ENCODE results near the gene SIPA1.

The SIPA1 gene

DNA sequence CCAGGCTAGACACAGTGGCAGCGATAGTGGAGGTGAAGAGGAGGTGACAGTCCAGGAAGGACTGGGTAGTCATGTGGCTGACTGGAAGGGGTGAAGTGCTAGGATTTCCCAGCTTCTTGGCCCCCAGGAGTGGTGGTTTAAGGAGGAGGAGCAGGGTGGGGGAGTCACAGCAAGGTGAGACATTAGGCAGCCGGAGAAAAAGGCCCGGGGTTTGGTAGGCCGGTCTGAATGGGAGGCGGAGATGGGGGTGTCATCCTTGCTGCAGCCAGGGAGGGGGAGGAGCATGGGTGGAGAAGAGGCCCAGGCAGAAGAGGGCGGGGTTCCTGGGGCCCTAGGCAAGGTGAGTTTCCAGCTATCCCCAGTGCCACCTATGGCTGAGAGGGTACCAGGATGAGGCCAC lies 6.1 kb downstream of the SIPA1 start:
- no peak for DNase-seq (ENCODE audit: low spot score)

DNA sequence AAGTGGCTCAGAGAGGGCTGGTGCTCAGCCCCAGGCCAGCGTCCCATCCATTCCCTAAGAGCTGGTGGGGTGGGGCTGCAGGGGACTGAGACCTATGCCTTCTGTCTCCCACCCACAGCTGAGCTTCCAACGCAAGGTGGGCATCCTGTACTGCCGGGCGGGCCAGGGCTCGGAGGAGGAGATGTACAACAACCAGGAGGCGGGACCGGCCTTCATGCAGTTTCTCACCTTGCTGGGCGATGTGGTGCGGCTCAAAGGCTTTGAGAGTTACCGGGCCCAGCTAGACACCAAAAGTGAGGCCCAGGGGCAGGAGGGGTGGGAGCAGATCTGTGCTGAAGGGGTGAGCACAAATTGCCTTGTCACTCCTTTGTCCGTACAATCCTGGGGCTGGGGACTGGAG lies 6.9 kb downstream of the SIPA1 start:
- no peak for DNase-seq (ENCODE audit: low spot score)

DNA sequence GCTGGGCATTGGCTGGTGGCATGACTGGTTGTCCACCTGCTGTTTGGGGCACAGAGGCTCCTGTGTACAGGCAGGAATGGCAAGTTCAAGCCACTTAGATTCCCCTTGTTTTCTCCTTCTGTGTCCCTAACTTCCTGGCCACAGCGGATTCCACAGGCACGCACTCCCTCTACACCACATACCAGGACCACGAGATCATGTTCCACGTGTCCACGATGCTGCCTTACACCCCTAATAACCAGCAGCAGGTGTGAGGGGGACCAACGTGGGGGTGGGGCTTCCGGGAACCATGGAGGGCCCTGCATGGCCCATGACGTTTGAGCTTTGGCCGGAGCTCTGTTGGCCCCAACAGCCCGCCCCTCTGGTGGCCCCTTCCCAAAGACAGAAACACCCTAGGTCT lies 7.8 kb downstream of the SIPA1 start:
- no peak for DNase-seq (ENCODE audit: low spot score)

DNA sequence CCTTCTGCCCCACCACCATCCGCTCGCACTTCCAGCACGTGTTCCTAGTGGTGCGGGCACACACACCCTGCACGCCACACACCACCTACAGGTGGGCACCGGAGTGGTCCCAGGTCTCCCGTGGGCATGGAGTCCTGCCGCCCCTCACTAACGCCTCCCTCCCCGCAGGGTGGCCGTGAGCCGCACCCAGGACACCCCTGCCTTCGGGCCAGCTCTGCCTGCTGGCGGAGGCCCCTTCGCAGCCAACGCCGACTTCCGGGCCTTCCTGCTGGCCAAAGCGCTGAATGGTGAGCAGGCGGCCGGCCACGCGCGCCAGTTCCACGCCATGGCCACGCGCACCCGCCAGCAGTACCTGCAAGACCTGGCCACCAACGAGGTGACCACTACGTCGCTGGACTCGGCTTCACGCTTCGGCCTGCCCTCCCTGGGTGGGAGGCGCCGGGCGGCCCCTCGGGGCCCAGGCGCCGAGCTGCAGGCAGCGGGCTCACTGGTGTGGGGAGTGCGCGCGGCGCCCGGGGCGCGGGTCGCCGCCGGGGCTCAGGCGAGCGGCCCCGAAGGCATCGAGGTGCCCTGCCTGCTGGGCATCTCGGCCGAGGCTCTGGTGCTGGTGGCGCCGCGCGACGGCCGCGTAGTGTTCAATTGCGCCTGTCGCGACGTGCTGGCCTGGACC lies 8.5 kb downstream of the SIPA1 start:
- no peak for DNase-seq (ENCODE audit: low spot score)

DNA sequence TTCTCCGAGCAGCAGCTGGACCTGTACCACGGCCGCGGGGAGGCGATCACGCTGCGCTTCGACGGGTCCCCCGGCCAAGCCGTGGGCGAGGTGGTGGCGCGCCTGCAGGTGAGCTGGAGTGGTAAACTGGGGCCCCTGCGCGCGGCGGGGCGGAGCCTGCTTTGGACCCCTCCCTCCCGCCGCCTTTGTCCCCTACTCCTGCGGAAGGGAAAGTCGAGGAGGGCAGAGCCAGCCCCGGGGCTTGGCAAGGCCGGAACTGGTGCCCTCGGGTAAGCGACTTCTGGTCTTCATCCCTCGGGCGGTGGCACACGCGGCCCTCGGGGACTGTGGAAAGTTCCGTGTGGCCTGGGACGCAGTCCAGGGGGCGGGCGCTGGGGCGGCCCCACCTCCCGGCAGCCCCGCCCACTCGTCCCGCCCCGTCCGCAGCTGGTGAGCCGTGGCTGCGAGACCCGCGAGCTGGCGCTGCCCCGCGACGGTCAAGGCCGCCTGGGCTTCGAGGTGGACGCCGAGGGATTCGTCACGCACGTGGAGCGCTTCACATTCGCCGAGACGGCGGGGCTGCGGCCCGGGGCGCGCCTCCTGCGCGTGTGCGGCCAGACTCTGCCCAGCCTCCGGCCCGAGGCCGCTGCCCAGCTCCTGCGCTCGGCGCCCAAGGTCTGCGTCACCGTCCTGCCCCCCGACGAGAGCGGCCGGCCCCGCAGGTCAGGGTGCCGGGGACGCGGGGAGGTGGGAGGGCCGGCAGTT lies 9.2 kb downstream of the SIPA1 start:
- DNase-seq (ENCODE audit: low spot score) = no peak

DNA sequence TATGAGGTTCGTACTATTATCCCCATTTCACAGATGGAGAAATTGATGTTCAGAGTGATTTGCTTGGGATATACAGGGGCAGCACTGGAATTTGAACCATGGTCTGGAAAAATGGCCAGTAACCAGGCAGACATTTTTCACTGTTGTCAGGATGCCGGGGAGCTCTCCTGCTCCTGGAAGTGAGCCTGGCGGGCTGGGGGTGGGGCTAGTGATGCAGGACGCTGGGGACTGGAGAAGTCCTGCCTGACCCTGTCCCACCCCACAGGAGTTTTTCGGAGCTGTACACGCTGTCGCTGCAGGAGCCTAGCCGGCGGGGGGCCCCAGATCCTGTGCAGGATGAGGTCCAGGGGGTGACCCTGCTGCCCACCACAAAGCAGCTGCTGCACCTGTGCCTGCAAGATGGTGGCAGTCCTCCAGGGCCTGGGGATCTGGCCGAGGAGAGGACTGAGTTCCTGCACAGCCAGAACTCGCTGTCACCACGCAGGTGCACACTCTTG lies 11.1 kb downstream of the SIPA1 start:
- no peak for DNase-seq (ENCODE audit: low spot score)

DNA sequence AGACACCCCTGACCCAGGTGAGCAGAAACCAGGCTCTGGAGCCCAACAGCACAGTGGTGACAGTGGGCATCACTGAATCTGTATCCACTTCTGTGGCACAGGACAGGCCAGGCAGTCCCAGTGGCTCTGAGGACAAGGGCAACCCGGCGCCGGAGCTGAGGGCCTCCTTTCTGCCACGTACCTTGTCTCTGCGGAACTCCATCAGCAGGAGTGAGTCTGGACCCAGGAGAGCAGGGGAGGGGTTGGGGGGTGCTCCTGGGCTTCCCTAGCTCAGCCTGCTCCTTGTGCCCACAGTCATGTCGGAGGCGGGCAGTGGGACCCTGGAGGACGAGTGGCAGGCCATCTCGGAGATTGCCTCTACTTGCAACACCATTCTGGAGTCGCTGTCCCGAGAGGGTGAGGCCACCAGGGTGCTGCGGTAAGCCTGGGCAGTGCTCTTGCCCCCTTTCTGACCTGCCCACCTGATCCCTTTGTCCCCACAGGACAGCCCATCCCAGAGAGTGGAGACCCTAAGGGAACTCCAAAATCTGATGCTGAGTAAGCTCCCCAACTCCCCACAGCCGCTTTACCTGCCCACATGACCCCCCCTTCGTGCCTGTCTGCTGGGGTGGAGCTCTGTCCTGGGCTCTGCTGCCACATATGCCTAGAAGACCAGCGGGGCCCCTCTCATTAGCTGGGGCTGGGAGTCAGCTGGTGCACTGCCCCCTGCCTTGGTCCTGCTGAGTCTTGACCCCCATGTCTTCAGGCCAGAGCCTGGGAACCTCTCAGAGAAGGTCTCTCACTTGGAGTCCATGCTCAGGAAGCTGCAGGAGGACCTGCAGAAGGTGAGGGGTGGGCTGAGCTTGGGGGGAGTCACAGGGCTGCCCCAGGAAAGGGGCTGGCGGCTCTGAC lies 12.0 kb downstream of the SIPA1 start:
- DNase-seq (ENCODE audit: low spot score) = no peak

DNA sequence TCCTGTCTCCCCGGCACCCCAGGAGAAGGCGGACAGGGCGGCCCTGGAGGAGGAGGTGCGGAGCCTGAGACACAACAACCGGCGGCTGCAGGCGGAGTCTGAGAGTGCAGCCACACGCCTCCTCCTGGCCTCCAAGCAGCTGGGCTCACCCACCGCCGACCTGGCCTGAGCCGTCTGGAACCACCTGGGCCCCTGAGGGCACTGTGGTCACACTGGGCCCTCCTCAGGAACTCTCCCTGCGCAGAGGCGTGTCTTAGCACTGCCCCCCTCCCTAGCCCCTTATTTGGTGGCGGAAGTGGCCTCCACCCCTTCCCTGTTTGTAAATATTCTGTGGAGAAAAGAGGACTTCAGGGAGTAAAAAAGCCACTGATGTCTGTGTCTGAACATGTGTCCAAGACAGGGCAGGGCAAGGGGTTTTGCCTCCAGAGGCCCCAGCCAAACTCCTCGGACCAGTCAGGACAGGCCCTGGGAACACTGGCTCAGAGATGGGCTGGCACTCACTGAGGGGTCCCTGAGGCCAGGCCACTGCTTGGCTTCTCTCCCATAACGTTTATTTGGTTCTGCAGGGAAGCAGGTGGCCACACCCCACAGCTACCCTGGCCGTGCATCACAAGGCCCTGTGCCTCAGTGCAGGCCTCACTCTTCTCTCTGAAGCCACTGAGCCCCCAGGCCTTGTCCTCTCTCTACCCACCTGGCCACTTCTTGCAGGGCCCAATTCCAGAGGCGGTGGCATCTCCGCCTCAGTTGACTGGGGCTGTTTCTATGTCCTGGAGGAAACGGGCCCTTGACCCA lies 12.8 kb downstream of the SIPA1 start:
- DNase-seq (ENCODE audit: low spot score) = no peak

DNA sequence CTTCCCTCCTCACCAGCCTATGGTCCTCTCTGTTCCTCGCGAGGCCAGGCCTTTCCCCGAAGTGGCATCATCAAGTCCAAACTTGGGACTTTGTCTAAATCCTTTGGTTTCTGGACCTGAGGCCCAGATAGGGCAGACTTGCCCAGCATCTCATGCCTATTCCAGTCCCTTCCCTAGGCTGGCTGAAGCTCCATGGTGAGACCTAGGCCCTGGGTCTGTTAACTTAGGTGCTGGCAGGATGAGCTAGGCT lies 13.4 kb downstream of the SIPA1 start:
- no peak for DNase-seq (ENCODE audit: low spot score)

DNA sequence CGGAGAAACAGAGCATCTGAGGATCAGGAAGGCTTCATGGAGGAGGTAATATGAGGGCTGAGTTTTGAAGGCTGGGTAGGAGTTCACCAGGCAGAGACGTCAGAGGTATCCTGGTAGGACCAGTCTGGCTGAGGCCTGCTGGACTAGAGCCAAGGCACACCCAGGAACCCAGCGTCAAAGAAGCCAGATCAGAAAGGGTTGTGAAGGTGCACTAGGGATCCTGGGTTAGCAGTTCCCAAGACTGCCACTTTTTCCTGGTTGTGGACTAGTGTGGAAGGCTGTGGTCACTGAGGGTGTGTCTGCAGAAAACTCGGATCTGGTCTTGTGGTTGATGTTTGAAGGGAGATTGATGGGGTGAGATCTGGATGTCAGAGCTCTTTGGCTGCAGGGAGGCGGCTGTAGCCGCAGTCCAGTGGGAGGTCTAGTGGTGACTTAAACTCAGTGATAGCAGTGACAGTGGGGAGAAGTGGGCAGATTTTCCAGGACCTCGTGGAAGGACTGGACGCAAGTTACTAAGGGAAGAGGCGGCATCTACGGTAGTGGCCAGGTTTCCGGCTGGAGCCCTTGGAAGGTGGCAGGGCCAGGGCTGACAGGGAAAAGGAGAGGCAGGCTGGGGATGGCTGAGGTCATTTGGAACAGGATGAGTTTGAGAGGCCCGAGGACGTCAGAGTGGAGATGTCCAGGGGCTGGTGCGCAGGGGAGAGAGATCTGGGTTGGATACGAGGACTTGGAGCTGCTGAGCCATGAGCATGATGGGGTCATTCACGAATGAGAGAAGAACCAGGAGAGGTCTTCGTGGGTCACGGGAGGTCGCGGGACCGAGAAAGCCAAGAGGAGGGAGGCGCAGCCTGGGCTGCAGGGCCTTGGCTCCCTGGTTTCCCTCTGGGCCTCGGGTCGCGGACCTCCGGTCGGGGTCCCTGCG lies 13.9 kb downstream of the SIPA1 start:
- no peak for DNase-seq (ENCODE audit: low spot score)

DNA sequence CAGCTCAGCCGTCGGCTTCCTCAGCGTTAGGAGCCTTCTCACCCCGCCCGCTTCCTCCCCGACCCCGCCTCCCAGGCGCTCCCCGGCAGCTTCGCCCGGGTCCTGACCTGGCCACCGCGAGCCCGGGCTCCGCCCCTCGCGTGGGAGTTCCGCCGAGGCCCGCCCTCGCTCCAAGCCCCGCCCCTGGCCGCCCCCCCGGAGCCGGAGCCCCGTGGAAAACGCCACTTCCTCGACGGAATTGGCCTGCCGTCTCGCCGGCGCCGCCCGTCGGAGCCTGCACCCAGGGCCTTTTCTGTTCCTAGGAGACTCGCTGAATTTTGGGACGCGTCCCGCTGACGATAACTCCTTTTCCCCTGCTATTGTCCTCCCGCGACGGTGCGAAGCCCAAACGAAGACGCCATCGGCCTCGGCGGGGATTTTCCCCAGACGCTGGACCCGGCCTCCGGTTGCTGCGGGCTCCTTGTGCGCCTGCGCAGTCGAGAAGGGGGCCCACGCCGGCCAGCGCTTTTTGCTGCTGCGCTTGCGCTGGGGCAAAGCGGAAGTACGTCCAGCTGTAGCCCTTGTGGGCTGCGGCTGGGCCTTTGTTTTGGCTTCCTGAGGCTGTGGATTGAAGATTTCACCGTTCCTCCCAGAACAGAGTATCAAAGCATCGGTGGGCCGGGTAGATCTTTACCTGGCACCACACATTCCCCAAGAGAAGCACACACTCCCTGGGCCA lies 14.8 kb downstream of the SIPA1 start:
- DNase-seq (ENCODE audit: low spot score) = peak; percentile 93

DNA sequence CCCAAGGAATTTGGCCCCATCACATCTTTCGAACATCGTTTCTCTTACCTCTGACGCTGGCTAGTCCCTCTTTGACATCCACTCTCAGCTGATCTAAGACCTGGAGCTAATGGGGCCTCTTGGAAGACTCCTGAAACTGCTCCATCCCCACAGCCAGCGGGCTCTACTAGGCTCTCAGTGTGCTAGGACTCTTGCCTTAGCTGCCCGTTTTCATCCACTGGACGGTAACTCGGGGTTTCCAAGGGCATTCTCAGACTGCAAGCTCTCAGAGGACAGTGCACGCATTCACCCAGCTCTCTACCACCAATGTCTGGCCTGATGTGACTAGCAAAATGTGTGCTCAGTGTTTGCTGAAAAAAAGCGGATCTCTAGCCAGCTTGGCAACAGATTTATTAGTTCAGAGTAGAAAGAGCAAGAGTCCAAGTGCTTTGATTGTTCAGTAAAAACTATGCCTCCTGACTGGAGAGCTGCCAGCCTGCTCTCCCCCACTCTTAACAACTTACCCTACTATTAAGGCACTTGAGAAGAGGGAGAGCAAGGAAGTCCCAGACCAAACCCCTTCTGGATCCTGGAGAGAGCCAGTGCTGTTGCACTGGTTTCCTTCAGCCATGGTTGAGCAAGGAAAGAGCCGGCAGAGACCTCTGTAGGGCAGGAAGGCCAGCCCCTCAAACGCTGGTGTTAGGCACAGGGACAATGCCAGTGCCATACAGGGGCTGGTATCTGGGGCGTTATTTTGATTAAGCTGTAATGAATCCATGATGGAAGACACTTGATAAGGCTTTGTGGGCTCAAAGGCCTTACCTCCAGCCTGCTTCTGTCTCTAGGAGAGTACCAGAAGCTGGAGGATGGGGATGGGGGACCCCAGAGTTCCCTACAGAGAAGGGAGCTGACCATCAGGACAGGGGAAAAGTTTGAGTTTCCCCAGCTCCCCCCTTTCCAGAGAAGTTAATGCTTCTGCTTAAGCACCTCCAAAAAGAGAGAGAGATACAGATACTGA lies 15.6 kb downstream of the SIPA1 start:
- DNase-seq (ENCODE audit: low spot score) = no peak

DNA sequence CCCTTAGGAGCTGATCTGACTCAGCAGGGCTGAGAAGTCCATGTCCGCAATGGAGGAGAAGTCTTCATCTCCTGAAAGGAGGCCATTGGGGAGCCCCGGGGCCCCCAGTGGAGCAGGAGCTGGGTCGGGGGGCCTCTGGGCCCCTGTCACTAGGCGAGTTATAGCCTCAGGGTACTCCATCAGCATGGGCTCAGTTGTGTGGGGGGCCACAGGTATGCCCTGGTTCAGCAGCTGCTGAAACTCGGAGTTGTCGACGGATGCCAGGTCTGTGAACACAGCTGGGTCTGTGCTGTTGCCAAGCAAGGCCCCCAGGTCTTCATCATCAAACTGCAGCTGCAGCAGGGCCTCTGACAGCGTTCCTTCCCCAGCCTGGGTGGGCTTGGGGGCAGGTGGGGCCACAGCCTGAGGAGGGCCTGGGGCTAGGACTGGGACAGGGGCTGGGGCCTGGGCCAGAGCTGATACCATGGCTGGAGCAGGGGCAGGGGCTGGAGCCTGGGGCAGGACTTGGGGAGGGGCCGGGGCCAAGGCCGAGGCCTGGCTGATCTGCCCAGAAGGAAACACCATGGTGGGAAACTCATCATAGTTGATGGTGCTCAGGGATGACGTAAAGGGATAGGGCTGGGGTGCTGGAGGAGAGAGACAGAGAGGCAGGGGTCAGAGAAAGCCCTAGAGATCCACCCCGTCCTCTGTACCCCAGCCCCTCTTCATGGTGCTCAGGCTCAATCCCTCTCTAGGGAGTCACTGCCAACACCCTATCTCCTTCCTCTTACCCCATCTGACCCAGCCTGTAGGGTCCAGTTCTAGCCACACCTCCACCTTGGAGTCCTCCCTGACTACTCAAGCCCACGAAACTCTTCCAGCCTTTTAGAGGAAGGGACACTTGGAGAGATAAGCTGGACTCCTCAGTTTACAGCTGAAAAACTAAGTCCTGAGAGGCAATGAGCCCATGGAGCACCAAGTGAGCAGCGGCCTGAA lies 16.8 kb downstream of the SIPA1 start:
- DNase-seq (ENCODE audit: low spot score) = no peak

DNA sequence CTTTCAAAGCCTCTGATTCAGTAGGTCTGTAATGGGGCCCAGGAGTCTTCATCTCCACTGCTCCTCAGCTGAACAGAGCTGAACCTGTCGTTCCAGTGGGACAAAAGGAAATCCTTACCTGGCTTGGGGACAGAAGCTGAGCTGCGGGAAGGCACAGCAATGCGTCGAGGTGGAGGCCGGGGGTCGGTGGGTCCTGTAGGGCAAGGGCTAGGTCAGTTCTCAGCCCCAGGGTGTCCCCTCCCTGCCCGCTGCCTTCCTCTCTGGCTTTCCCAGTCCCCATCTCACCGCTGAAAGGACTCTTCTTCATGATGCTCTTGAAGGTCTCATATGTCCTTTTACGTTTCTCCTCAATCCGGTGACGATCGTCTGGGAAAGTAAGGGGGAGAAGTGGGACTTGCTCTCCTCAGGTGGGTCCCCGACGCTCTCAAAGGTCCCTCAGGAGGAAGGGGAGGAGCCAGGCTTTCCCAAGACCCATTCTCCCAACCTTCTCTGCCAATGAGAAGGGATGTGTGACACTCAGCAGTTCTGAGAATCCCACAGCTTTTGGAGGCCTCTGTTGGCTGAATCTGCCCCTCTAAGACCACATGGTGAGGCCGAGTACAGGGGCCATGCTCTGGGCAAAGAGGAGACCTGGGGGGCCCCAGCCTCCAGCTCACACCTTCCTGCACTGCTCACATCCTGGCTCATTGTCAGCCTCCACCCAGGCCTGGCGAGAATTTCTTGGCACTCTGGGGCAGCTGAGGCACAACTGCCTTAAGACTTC lies 17.9 kb downstream of the SIPA1 start:
- no peak for DNase-seq (ENCODE audit: low spot score)

DNA sequence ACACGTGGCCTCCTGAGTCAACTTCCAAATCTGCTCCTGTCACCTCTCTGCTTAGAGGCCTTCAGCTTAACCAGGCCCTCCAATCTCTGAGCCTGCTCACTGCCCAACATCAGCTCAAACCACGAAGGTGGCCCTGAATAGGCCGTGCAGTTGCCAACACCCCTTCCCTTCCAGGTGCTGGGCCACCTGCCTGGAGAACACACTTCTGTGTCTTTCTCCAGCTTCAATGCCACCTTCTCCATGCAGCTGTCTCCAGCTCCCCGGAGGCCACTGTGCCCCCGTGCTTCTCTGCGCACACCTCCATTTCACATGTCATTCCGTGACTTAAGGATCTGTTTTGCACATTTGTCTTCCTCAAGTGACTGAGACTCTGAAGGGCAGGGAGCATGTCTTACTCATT lies 19.5 kb downstream of the SIPA1 start:
- DNase-seq (ENCODE audit: low spot score) = no peak

DNA sequence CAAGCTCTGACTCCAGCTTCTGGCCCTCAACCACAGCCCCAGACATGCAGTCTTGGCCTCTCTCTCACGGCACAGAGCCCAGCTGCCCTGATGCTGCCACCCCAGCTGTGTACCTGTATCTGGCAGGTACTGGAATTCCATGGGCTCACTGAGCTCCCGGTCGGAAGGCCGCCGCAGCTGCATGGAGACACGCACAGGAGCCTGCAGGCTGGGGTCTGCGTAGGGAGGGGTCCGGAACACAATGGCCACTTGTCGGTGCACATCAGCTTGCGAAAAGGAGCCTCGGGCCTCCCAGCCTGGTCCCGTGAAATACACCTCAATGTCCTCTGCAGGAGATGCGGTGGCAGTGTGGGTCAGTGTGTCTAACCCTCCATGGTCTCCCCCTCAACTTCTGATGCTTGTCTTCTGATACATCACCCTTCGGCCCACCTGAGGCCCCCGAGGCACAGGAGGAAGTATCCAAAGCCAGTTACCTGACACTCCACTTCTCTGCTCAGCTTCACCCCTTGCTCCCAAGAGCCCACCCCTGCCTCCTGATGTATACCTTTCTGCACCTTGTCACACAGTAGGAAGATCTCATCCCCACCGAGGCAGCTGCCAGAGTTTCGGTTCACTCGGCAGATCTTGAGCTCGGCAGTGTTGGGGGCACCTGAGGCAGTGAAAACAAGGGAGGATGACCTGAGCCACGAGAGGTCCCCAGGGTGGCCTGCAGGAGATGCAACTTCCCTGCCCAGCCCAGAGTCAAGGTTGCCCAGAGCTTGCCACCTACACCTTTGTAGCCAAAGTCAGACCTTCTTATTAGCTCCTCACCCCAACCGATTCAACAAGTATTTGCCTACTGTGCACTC lies 20.5 kb downstream of the SIPA1 start:
- no peak for DNase-seq (ENCODE audit: low spot score)

All from SK-N-DZ (cell line).